Panc1 (cell line): ENCODE measurements around the gene HSF5. TPM values are rescaled to one million over a fixed set of nuclear protein-coding genes. Genes with fewer than 3 reads are reported as not detected.

ENCODE experiments used
- ATAC-seq: fragments of 200-7000 bp; cut with Tn5 transposase; 2 replicates; pipeline ENCODE4 v1.9.1; 2020; ENCODE audit warnings: mild to moderate bottlenecking, moderate library complexity
- BruUV-seq: library from RNA; stranded (reverse); fragments of 400-500 nt; replicated peaks from 2 replicates; lab custom pipeline; 2021; lab: Mats Ljungman, UMichigan
- CTCF ChIA-PET: fragments of 300-600 bp; sonication (Branson Sonifier 250); formaldehyde crosslinking; loops from one replicate; lab custom pipeline; 2022; ENCODE audit warnings: antibody characterized with exemption; lab: Charles Lee
- POLR2A ChIA-PET: fragments of 300-600 bp; sonication (Branson Sonifier 250); formaldehyde crosslinking; loops from one replicate; lab custom pipeline; 2022; ENCODE audit warnings: antibody characterized with exemption; lab: Charles Lee
- DNase-seq: peaks from one replicate; pipeline ENCODE4 v3.0.0-alpha.2; 2010; ENCODE audit warnings: low read depth, low spot score
- H3K27ac ChIP-seq: 2 replicates; pipeline ENCODE4 v1.5.1; 2011; ENCODE audit warnings: mild to moderate bottlenecking, low read length, inconsistent platforms
- H3K27me3 ChIP-seq: fragments of 200-500 bp; sonication (Bioruptor generic); 2 replicates; pipeline ENCODE4 v1.6.0; 2014; ENCODE audit warnings: low read length, inconsistent platforms; ENCODE audit not compliant: control insufficient read depth, insufficient read depth
- H3K36me3 ChIP-seq: fragments of 200-500 bp; sonication (Bioruptor generic); 2 replicates; pipeline ENCODE4 v1.5.1; 2014; ENCODE audit warnings: inconsistent platforms, mild to moderate bottlenecking, low read length, moderate library complexity; ENCODE audit not compliant: control insufficient read depth, insufficient read depth
- H3K4me1 ChIP-seq: 2 replicates; pipeline ENCODE4 v1.5.1; 2011; ENCODE audit warnings: inconsistent platforms, mild to moderate bottlenecking, low read length, moderate library complexity; ENCODE audit not compliant: control insufficient read depth, insufficient read depth
- H3K4me3 ChIP-seq, 2 experiments: 2 replicates each; pipeline ENCODE4 v1.5.1; 2011 to 2012; ENCODE audit warnings: low read depth in 2 of 2, low read length in 2 of 2, mild to moderate bottlenecking in 2 of 2, inconsistent platforms in 1 of 2, moderate library complexity in 1 of 2
- H3K9me3 ChIP-seq: fragments of 200-500 bp; sonication (Bioruptor generic); 2 replicates; pipeline ENCODE4 v1.5.1; 2014; ENCODE audit warnings: low read depth, mild to moderate bottlenecking, inconsistent platforms, low read length, moderate library complexity; ENCODE audit not compliant: control insufficient read depth, insufficient read depth
- POLR2AphosphoS5 ChIP-seq: IDR thresholded peaks from 2 replicates; pipeline ENCODE4 v1.6.1; 2012; ENCODE audit warnings: mild to moderate bottlenecking, low read depth, low read length, moderate library complexity
- SIN3A ChIP-seq: IDR thresholded peaks from 2 replicates; pipeline ENCODE4 v1.6.1; 2012; ENCODE audit warnings: low read depth, mild to moderate bottlenecking, low read length, moderate library complexity, borderline replicate concordance; ENCODE audit not compliant: insufficient read depth
- TCF7L2 ChIP-seq: IDR thresholded peaks from 2 replicates; pipeline ENCODE4 v1.6.1; 2011; ENCODE audit warnings: mild to moderate bottlenecking, low read depth, low read length, inconsistent platforms
- in situ Hi-C: cut with HindIII; loops from 2 replicates; pipeline ENCODE4 v1.10.0; 2016; ENCODE audit warnings: low sequenced_read_pairs, low pct_unique_long_range_greater_than_20kb
- intact Hi-C: fragments of 100-400 bp; cut with micrococcal nuclease; formaldehyde crosslinking; loops from one replicate; pipeline ENCODE4 v1.10.0; 2022; ENCODE audit not compliant: unreplicated experiment
- total RNA-seq: library from RNA; stranded (reverse); gene quantifications from one replicate; pipeline ENCODE4 v1.2.1, GENCODE V29; 2021; ENCODE audit not compliant: unreplicated experiment
- TF ChIP-seq, protein P1 (sequence below), 2 experiments: IDR thresholded peaks; 2 replicates each; pipeline ENCODE4 v1.6.1; 2011 to 2012; ENCODE audit warnings: low read depth in 2 of 2, control low read depth in 1 of 2, low read length in 1 of 2, mild to moderate bottlenecking in 1 of 2, moderate library complexity in 1 of 2; ENCODE audit not compliant: insufficient read depth in 1 of 2
- TF ChIP-seq, protein P2 (sequence below): fragments of 450-650 bp; IDR thresholded peaks from 2 replicates; pipeline ENCODE4 v1.5.1; 2017; ENCODE audit warnings: mild to moderate bottlenecking

The HSF5 gene
- total RNA-seq, 1 experiment from 2014 or later, result not detected

DNA sequence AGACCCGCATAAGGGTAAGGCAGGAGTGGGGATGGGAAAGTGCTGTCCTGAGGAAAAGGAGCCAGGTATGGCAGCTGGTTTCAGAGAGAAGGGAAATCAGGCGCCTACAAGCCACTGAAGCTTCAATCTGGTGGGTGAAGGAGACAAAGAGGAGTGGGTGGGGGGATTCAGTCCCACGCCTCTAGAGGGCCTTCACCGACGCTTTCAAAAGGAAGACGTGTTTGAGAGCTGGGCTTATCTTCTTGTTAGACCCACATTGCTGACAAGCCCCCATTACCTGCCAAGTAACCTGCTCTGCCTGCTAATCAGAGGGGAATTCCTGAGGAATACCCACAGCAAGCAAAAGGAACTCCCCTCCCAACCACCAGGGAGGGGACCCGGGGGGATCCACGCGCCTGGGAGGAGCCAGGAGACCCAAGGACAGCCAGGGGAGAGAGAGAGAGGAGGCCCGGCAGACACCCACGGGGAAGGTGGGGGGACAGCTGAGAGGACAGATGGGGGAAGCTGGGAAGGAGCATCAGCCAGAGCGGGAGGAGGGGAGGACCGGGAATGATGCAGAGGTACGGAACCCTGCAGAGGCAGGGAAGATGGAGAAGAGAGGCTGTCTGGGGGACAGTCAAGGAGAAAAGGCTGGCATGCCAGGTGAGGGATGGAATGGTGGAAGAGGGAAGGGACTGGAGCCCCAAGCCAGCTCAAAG lies 25.2 kb upstream of the HSF5 start:
- ATAC-seq, result no peak

DNA sequence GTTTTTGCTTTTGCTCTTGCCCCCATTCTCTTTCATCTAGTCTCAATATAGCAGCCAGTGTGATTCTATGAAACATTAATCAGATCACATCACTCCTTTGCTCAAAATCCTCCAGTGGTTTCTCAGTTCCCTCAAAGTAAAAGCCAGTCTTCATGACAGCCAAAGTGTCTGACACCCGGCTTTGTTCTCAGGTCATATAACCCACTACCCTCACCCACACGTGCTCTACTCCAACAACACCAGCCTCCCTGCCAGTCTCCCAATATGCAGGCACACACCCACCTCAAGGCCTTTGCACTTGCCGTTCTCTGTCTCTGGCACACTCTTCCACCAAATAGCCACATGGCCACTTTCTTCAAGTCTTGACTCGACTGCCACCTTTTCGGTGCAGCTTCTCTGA lies 21.9 kb upstream of the HSF5 start:
- Histone ChIP-seq H3K4me3 (no peak overlapping the region), H3K36me3 (no peaks in the 10 kb centered on the region; the same call in 1 of the 2 replicates), H3K9me3 (no peaks in the 10 kb centered on the region), H3K27me3 (no peaks in the 10 kb centered on the region), H3K4me1 (peaks cover 3% of the 10 kb centered on the region; the same call in 1 of the 2 replicates), H3K27ac (no peak overlapping the region)
- ATAC-seq (no peak), DNase-seq (no peak)
- no TSS peak for BruUV-seq
- POLR2A ChIA-PET, result no interaction called here
- in situ Hi-C loops (no loop called here), intact Hi-C loops (loop anchor here (10.0 kb wide), 1 partner anchor 125 kb away; no protein-coding TSS in a partner anchor)
- CTCF ChIA-PET, result no interaction called here
- TF ChIP-seq TCF7L2 (no peak), POLR2AphosphoS5 (no peak), SIN3A (no peak)
- TF ChIP-seq, protein P1, sequence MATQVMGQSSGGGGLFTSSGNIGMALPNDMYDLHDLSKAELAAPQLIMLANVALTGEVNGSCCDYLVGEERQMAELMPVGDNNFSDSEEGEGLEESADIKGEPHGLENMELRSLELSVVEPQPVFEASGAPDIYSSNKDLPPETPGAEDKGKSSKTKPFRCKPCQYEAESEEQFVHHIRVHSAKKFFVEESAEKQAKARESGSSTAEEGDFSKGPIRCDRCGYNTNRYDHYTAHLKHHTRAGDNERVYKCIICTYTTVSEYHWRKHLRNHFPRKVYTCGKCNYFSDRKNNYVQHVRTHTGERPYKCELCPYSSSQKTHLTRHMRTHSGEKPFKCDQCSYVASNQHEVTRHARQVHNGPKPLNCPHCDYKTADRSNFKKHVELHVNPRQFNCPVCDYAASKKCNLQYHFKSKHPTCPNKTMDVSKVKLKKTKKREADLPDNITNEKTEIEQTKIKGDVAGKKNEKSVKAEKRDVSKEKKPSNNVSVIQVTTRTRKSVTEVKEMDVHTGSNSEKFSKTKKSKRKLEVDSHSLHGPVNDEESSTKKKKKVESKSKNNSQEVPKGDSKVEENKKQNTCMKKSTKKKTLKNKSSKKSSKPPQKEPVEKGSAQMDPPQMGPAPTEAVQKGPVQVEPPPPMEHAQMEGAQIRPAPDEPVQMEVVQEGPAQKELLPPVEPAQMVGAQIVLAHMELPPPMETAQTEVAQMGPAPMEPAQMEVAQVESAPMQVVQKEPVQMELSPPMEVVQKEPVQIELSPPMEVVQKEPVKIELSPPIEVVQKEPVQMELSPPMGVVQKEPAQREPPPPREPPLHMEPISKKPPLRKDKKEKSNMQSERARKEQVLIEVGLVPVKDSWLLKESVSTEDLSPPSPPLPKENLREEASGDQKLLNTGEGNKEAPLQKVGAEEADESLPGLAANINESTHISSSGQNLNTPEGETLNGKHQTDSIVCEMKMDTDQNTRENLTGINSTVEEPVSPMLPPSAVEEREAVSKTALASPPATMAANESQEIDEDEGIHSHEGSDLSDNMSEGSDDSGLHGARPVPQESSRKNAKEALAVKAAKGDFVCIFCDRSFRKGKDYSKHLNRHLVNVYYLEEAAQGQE (IDR thresholded peaks at IDR 0.05; ENCODE audit: insufficient read depth in 1 of 2, low read depth in 2 of 2, low read length in 1 of 2), result no peak
- TF ChIP-seq, protein P2, sequence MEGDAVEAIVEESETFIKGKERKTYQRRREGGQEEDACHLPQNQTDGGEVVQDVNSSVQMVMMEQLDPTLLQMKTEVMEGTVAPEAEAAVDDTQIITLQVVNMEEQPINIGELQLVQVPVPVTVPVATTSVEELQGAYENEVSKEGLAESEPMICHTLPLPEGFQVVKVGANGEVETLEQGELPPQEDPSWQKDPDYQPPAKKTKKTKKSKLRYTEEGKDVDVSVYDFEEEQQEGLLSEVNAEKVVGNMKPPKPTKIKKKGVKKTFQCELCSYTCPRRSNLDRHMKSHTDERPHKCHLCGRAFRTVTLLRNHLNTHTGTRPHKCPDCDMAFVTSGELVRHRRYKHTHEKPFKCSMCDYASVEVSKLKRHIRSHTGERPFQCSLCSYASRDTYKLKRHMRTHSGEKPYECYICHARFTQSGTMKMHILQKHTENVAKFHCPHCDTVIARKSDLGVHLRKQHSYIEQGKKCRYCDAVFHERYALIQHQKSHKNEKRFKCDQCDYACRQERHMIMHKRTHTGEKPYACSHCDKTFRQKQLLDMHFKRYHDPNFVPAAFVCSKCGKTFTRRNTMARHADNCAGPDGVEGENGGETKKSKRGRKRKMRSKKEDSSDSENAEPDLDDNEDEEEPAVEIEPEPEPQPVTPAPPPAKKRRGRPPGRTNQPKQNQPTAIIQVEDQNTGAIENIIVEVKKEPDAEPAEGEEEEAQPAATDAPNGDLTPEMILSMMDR, result no peak

More for the DNA sequence above, 25.2 kb upstream of the HSF5 start:
- ChIA-PET CTCF (no interaction called here), POLR2A (no interaction called here)
- no peak for DNase-seq
- no peaks in the 10 kb centered on the region for H3K27me3 ChIP-seq
- H3K36me3 ChIP-seq, result no peaks in the 10 kb centered on the region; the same call in 1 of the 2 replicates
- H3K27ac ChIP-seq, result no peak overlapping the region
- no TSS peak for BruUV-seq
- in situ Hi-C loops (no loop called here), intact Hi-C loops (loop anchor here (10.0 kb wide), 1 partner anchor 121 kb away; no protein-coding TSS in a partner anchor)
- no peak for TF ChIP-seq TCF7L2
- TF ChIP-seq SIN3A, result no peak
- no peak for TF ChIP-seq POLR2AphosphoS5
- TF ChIP-seq, protein P1 (IDR thresholded peaks at IDR 0.05; ENCODE audit: insufficient read depth in 1 of 2, low read depth in 2 of 2, low read length in 1 of 2), result no peak
- TF ChIP-seq, protein P2, result no peak
- H3K9me3 ChIP-seq, result no peaks in the 10 kb centered on the region
- H3K4me1 ChIP-seq, result peaks cover 9% of the 10 kb centered on the region; the same call in 1 of the 2 replicates
- peak overlapping the region; percentile 64 to 65 for H3K4me3 ChIP-seq
